Testis (tissue), 2 donors: ENCODE data around the gene ADGRG3.

Source experiments
- CTCF ChIP-seq, 3 experiments: fragments of 450-650 bp in 2 of 3; fragments of 200-600 bp in 1 of 3; sonication (generic) in 1 of 3; IDR thresholded peaks; one replicate each; pipeline ENCODE4 v1.5.1; 2016 to 2019; ENCODE audit warnings: antibody characterized with exemption in 3 of 3, mild to moderate bottlenecking in 2 of 3, moderate library complexity in 1 of 3
- POLR2A ChIP-seq: fragments of 450-650 bp; IDR thresholded peaks from one replicate; pipeline ENCODE4 v1.6.1; 2017; ENCODE audit warnings: antibody characterized with exemption, mild to moderate bottlenecking, moderate library complexity

- TF ChIP-seq CTCF (IDR thresholded peaks at IDR 0.05) (no peak), POLR2A (no peak)
Observed at GRCh38 chr16:57729182-57729484, 61.0 kb downstream of the ADGRG3 start.
